HG02870 (cell line): ENCODE data around the gene TCEA2.

ENCODE experiments used
- ATAC-seq: cut with Tn5 transposase; IDR thresholded peaks from one replicate; pipeline ENCODE4 v1.9.1; 2021; ENCODE audit warnings: mild to moderate bottlenecking, moderate library complexity; ENCODE audit not compliant: unreplicated experiment

TCEA2 gene

DNA sequence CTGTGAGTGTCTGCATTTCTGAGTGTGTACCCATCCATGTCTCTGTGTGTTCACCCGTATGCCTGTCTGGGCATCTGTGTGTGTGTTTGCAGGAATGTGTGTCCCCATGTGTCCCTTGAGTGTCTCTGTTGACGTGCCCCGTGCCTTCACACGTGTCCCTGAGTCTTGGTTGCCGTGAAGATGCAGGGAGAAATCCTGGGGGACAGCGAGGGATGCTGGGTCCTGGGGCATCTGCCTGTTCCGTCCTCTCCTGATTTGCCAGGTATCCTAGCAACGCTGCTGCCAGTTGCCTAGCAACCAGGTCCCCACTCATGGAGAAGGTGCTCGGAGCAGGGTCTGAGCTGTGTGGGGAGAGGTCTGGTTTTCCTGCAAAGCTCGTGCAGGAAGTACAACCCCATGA, 27.2 kb downstream of the TCEA2 start:
- ATAC-seq, result no peak

DNA sequence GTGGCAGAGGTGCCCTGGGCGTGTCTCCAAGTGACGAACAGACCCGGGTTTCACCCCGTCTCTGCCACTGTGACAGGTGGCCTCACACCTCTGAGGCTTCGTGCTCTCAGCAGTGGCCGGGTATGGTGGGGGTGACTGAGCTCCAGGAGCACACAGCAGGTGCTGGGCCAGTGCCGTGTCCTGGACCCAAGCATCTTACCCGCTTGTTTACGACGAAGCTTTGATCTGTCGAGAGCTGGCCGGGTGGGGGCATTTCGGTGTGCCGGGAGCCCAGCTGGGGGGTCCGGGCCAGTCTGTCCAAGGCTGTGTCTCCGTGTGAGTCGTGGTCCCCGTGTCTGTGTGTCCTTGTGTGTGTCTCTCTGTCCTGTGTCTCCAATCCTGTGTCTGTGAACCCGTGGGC, 28.3 kb downstream of the TCEA2 start:
- no peak for ATAC-seq

DNA sequence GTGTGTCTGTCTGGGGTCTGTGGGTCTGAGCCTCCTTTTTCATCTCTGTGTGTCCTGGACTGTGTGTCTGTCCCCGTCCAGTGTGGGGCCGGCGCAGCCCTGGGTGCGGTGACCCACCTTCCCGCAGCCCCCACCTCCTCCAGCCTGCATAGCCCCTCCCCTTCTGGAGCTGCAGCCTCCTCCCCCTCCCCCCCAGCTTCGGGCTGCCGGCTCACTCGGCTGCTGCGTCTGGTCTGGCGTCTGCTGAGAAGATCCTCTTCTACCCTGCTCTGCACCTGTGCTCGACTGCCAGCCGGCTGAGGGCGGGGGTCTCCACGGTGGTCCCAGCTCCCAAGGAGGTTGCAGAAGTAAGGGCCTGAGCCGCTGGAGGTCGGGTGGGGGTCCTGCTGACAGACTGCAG, 28.8 kb downstream of the TCEA2 start:
- no peak for ATAC-seq

DNA sequence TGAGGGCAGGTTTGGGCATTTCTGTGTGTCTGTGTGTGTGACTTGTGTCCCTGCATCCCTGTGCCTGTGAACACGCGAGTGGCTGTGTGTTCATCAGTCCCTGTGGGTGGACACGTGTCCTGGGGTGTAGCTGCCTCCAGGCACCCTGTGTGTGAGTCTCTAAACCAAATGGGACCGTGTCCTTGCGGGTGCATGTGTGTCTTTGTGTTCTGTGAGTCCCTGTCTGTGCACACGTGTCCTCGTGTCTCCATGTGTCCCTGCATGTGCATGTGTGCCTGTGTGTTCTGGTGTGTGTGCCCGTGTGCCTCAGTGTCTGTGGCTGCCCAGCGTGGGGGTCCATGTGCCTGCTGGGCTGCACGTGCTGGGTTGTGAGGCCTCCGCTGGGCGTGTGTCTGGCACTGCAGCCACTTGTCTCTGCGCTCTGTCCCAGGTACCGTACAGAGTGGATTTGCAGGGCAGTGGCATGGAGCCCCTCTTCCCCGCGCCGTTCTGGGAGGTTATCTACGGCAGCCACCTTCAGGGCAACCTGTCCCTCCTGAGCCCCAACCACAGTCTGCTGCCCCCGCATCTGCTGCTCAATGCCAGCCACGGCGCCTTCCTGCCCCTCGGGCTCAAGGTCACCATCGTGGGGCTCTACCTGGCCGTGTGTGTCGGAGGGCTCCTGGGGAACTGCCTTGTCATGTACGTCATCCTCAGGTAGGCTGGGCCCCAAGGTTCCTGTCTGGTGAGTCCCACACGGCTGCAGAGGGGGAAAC, 29.4 kb downstream of the TCEA2 start:
- no peak for ATAC-seq

DNA sequence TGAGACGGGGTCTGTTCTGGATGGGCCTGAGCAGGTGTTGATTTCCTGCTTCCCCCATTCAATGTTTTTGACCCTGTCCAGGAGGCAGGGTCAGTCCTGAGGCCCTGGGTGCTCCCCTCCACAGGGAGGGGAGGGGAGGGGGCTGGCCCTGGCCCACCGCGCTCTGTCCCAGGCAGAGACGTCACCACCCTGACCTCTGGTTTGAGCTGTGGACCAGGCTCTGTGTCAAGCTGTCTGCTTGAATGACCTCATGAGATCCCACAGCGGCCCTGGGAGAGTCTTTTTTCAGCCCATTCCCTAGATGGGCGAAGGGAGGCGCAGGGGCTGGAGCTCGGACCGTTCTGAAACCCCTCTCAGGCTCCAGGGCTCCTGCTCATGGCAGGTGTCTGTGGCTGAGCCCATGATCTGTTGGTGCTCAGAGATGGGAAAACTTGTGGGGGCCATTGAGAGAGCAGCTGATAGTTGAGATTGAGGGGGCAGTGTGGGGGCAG, 30.1 kb downstream of the TCEA2 start:
- no peak for ATAC-seq

DNA sequence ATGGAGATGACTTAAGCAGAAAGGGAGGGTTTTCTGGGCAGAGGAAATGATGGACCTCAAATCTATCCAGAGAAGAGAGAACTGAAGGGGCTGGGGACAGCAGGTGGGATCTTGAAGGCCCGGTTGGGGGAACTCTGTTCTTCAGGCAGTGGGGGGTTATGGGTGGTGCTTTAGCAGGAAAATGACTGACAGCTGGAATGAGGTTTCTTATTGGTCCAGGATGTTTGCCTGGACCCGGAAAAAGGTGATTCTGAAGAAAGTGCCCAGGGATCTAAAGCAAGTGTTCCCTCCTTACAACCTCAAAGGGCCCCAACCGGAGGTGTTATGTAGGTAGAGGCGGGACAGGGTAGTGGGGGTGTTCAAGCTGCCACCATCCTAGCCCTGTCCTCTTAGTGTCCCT, 32.5 kb downstream of the TCEA2 start:
- no peak for ATAC-seq

DNA sequence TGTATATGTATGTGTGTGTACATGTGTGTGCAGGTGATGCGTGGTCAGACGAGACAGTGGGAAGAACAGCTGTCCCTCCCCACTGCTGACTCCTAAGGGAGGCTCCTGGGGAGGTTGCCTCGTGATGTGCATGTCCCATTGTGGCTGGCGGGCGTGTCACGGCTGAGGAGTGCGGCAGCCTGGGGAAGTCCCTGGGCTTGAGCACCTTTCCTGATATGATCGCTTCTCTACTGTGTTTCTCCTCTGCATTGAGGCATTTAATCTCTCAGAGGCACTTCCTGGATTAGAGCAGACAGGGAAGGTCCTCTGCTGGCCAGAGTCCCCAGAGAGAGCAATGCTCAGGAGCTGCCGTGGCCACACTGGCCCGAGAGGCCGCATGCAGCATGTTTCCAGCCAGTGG, 32.9 kb downstream of the TCEA2 start:
- no peak for ATAC-seq

DNA sequence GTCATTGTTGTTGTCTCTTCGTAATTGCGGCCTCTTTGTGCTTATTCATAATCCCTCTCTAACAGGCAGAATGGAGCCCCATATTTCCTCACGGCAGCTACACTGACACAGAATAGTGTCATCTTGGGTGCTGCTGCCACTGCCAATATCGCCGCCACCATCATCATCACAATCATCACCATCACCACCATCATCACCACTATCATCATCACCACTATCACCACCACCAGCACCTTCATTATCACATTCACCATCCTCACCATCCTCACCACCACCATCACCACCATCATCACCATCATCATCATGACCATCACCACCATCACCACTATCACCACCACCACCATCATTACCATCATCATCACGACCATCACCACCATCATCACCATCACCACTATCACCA, 33.5 kb downstream of the TCEA2 start:
- no peak for ATAC-seq

DNA sequence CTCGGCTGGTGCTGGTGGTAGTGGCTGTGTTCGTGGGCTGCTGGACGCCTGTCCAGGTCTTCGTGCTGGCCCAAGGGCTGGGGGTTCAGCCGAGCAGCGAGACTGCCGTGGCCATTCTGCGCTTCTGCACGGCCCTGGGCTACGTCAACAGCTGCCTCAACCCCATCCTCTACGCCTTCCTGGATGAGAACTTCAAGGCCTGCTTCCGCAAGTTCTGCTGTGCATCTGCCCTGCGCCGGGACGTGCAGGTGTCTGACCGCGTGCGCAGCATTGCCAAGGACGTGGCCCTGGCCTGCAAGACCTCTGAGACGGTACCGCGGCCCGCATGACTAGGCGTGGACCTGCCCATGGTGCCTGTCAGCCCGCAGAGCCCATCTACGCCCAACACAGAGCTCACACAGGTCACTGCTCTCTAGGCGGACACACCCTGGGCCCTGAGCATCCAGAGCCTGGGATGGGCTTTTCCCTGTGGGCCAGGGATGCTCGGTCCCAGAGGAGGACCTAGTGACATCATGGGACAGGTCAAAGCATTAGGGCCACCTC, 35.5 kb downstream of the TCEA2 start:
- no peak for ATAC-seq

DNA sequence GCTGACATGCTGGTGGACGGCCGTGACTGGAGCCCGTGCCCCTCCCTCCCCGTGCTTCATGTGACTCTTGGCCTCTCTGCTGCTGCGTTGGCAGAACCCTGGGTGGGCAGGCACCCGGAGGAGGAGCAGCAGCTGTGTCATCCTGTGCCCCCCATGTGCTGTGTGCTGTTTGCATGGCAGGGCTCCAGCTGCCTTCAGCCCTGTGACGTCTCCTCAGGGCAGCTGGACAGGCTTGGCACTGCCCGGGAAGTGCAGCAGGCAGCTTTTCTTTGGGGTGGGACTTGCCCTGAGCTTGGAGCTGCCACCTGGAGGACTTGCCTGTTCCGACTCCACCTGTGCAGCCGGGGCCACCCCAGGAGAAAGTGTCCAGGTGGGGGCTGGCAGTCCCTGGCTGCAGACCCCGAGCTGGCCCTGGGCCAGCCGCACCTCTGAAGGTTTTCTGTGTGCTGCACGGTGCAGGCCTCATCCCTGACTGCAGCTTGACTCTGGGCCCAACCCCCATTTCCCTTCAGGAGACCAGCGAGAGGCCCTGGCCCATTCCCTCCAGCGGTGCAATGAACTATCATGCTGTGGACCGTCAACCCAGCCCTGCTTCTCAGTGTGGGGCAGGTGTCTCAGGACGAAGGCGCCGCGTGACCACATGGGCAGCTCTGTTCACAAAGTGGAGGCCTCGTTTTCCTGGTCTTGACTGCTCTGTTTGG, 36.2 kb downstream of the TCEA2 start:
- no peak for ATAC-seq

DNA sequence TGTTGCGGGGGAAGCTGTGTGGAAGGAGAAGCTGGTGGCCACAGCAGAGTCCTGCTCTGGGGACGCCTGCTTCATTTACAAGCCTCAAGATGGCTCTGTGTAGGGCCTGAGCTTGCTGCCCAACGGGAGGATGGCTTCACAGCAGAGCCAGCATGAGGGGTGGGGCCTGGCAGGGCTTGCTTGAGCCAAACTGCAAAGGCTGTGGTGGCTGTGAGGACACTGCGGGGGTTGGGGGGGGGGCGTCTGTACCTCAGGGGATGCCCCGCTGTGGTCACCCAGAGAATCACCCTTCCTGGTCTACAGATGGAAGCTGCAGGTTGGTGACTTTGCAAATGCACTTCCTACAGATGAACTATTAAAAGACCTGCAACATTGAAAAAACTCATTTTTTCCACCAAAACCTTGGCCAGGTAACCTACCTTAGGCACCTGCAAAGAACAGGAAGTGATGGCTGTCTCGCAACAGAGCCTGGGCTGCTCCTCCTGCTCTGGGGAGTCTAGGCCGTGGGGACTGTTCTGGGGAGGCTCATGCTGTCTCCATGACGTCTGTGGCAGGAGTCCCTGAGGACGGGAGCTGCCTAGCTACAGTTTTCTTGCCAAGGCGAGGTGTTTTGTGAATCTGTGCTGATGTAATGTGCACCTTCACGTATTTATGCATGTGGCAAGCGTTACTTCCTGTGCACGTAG, 37.0 kb downstream of the TCEA2 start:
- ATAC-seq, result no peak

DNA sequence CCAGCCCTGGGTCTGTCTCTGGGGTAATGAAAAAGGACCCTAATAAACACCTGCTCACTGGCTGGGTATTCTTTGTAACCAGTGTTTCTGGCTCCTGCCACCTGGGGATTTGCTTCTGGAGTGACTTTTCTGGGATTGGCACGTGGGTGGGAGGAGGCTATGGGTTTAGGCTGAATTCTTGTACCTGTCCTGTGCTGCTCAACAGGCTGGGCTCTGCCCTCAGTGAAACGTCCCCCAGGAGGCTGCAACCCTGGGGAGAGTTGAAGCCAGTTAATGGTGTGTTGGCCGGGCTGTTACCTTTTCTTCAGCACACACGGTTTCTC, 37.5 kb downstream of the TCEA2 start:
- no peak for ATAC-seq

DNA sequence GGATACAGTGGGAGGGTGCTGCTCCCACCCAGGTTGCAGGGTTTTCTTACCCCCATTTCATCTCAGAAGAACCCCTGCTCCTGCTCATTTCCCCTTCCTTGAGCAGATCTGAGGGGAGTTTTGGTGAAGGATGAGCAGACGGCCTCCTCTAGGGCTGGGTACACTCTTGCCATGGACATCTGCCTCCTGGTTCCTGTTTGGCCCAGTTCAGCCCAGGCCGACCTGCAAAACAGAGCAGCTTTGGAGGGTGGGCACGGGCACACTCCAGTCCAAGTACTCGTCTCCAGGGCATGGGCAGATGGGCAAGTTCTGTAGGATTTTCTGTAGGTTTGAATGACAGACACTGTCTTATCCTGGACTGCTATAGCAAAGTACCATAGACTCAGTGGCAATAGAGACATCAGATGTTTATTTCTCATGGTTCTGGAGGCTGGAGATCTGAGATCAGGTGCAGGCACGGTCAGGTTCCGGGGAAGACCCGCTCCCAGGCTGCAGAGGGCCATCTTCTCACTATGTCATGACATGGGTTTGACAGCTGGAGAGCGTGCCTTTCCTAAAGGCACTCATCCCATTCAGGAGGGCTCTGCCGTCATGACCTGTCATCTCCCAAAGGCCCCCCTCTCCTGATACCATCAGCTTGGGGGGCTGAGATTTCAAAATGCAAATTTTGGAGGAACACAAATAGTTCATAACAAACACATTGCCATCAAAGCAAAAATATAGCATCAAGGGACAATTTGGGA, 38.1 kb downstream of the TCEA2 start:
- ATAC-seq, result no peak

DNA sequence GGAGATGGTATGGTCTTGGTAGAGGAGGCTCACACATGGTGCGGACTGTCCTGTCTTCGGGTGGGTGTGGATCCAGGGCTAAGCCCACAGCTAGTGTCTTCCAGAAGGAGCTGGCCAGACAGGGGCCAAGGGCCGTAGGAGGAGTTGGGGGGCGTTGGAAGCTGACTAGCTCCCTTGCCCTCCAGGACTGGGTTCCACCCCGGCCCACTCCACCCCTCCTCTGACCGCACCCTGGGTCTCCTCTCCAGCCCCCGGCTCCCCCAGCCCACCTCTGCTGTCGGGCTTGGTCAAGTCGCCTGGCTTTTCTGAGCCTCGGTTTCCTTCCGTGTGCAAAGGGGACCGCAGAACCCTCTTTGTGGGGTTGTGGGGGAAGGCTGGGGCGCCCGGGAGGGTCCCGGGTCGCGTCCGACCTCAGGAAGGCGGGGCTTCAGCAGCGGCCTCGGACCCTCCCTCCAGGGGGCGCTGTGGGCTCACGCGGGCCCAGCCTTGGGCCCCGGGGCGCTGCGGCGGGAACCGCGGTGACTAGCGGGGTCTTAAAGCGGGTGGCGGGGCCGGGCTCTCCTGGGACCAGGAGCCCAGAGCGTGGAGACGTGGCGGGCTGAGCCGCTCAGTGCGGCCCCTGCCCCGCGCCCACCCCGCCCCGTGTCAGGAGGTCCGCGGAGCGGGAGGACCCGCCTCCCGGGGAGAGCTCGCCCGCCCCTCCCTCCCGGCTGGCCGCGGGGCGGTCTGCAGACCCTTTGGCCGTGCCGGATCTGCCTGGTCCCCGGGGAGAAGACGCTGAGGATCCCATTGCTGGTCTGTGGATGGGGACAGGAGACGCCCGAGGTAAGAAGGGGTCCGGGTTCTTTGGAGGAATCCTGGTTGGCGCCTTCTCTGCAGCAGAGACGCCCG, 39.0 kb downstream of the TCEA2 start:
- ATAC-seq, result no peak

DNA sequence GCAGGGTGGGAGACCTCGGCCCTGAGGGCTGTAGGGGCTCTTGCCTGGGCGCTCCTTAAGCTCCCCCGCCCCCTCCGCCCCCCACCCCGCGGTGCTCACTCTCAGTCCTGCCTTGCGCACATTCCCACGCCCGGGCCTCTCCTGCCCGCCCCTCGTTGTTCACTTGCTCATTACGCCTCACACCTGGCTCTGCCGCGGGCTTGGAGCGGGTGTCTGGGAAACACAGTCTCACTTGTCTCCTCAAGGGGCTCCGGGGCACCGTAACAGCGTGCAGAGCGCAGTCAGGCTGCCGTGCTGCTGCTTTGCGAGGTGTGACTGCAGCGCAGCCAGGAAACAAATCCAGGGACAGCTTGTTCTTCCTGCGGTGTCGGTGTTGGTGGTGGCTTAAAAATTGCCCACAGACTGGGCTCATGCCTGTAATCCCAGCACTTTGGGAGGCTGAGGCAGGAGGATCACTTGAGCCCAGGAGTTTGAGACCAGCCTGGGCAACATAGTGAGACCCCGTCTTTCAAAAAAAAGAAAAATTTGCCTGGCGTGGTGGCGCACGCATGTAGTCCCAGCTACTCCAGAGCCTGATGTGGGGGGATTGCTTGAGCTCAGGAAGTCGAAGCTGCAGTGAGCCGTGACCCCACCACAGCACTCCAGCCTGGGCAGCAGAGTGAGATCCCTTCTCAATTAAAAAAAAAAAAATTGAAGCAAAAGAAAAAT, 39.8 kb downstream of the TCEA2 start:
- ATAC-seq, result no peak

DNA sequence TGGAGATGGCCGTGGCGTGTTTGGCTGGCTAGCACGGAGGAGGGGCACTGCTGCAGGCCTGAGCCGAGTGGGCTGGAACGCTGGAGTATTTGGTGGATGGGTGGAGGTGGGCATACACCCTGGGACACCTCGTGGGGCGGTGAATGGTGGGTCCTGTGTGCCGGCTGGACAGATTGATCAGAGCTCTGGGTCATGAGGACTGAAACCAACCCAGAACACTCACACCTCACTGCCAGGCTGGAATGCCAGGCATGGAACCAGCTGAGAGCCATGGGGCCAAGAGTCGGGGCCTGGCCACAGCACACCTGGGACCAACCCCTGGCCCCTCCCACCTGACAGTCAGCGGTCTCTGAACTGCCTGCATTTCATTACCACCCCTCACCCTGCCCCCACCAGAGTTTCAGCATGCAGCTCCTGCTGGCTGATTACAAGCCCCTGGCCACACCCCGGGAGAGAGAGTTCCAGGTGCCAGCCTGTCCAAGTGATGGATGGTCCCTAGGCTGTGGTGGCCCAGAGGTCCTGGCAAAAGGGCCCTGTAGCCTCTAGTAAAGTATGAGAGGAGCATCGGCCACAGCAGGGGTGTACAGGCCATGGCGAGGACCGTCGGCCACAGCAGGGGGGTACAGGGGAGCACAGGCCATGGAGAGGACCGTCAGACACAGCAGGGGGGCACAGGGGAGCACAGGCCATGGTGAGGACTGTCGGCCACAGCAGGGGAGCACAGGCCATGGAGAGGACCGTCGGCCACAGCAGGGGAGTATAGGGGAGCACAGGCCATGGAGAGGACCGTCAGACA, 41.1 kb downstream of the TCEA2 start:
- no peak for ATAC-seq

DNA sequence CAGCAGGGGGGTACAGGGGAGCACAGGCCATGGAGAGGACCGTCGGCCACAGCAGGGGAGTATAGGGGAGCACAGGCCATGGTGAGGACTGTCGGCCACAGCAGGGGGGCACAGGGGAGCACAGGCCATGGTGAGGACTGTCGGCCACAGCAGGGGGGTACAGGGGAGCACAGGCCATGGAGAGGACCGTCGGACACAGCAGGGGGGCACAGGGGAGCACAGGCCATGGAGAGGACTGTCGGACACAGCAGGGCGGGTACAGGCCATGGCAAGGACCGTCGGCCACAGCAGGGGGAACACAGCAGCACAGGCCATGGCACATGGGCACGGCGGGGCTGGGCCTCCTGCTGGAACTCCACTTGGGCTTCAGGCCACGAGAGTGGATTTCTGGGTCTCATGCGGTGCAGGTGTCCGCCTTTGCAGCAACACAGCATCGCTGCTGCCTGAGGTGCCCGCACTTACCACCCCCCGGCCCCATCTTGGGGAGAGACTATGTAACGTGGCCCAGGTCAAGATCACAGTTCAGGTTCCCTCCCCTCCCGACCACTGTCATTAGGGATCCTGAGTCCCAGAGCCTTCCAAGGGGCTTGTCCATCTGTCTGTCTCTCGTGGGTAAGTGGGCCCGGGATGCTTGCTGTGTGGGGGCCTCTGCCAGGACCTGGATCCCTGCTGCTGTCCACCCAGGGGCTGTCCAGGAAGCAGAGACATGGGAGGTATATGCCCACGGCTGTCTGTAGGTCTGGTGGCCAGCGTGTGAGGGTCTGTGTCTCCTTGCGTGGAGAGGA, 41.9 kb downstream of the TCEA2 start:
- no peak for ATAC-seq

DNA sequence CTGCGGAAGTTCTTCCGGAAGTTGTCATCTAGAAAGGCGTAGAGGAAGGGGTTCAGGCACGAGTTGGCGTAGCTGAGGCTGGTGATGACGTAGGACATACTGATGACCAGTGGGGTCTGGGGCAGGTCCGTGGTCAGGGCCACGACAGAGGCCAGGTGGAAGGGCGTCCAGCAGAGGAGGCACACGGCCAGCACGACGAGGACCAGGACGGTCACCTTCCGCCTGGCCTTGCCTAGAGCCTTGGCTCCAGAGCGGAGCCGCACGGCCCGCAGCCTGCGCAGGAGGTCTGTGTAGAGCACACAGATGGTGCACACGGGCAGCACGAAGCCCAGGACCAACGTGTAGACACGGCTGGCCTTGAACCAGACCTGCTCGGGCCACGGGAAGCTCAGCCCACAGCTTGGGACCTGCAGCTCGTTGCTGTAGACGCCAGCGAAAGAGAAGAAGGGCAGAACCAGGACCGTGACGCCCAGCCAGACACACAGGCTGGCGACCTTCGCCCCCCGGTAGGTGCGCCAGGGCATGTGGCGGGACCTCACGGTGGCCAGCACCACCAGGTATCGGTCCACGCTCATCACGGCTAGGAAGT, 42.9 kb downstream of the TCEA2 start:
- ATAC-seq, result no peak
